Measurements from ENCODE around the gene ZNF526.

Gene ZNF526

GRCh38 chr19:42224940-42225717, 5.0 kb downstream of the ZNF526 start:
- DNase-seq = no peak

- DNase-seq = no peak
Measured at GRCh38 chr19:42225718-42226292, 5.7 kb downstream of the ZNF526 start.

DNA sequence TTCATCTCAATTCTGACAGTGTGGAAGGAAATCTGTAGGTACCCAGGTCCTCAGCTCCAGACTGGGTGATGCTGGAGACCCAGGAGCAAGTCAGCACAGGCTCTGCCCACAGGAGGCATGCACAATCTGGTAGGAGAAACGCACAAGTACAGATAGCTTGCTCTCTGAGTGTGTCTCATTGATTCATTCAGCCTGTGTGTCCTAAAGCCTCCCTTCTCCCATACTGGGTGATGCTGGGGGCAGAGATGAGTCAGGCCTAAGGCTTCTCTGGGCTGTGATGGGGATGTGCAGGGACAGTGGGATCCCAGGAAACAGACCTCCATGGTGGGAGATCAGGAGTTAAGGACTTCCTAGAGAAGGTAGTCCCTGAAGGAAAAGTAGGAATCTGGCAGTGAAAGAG, 6.8 kb downstream of the ZNF526 start:
- DNase-seq = no peak

DNA sequence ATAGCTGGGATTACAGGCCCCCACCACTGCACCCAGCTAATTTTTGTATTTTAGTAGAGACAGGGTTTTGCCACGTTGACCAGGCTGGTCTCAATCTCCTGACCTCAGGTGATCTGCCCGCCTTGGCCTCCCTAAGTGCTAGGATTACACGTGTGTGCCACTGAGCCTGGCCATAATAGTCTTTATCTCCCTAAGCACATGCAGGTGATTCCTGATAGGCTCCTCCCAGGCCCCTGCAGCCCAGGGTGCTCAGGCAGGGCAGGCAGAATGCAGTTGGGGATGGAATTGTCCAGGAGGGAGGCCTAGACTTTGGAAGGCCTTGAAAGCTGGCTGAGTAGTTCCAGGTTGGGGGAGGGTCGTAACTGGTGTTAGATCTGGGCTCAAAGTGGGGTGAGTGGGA, 8.5 kb downstream of the ZNF526 start:
- DNase-seq = no peak

DNA sequence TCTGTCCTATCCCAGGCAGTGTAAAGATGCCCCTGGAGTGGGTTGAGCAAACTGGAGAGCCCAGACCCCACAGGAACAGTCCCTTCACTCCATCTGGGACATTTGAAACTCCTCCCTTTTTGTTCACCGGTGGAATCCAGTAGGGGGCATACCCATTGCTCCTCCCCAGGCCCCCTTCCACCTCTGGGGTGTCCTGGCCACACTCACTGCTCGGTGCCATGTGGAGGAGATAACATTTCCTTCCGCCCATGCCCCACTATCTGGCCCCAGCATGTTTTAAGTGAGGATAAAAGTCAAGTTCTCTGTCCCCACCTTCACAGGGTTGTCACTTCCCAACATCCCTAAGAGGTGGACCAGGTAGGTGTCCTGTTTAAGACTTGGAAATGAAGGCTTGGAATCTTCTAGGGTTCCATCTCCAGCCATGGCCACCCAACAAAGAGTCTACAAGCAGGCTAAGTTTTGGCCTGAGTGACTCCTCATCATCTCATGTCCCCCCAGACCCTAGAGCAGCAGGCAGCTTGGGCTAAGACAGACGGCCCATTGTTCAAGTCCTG, 9.3 kb downstream of the ZNF526 start:
- DNase-seq = no peak

DNA sequence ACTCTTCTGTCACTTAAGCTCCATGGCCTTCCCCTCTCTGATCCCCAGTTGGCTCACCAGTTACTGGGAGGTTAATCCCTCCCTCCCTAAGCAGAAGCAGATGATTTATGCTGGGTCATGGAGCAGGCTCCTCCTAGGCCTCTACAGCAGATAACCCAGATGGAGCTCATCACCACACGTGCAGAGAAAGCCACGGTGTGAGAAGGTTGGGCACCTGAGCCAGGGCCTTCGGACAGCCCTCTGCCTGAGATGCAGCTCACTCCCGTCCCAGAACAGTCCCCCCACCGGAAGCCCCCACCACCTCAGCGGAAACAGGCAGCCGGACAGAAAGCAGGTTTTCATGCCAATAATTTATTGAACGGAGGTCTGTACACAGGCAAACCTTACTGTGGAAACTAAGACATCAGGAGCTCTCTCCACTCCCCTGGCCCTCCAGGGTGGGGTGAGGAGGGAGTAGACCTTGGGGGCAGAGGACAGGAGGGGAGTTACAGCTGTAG, 9.8 kb downstream of the ZNF526 start:
- no peak for DNase-seq

- DNase-seq = no peak
Measured at GRCh38 chr19:42230571-42230970, 10.5 kb downstream of the ZNF526 start.

- DNase-seq = no peak
Measured at GRCh38 chr19:42232435-42232834, 12.3 kb downstream of the ZNF526 start.

- no peak for DNase-seq
Measured at GRCh38 chr19:42233106-42233505, 13.0 kb downstream of the ZNF526 start.

- DNase-seq = no peak
Measured at GRCh38 chr19:42233678-42234292, 13.7 kb downstream of the ZNF526 start.

- no peak for DNase-seq
Measured at GRCh38 chr19:42234364-42234763, 14.3 kb downstream of the ZNF526 start.

DNA sequence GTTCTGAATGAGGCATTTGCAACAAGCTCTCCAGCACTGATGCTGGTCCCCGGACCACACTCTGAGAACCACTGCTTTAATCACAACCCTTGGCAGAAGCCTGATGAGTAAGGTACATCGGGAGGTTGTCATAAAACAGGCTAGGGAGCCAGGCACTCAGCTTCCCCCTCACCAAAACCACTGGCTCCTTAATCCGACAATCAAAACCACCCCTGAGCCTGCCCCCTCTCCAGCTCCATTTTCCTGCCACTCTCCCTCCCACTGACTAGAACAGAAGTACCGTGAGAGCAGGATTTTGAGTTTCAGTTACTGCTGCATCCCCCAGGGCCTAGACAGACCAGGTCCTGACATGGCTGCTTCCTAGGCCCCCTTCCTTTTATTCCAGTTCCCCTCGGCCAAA, 15.1 kb downstream of the ZNF526 start:
- no peak for DNase-seq

DNA sequence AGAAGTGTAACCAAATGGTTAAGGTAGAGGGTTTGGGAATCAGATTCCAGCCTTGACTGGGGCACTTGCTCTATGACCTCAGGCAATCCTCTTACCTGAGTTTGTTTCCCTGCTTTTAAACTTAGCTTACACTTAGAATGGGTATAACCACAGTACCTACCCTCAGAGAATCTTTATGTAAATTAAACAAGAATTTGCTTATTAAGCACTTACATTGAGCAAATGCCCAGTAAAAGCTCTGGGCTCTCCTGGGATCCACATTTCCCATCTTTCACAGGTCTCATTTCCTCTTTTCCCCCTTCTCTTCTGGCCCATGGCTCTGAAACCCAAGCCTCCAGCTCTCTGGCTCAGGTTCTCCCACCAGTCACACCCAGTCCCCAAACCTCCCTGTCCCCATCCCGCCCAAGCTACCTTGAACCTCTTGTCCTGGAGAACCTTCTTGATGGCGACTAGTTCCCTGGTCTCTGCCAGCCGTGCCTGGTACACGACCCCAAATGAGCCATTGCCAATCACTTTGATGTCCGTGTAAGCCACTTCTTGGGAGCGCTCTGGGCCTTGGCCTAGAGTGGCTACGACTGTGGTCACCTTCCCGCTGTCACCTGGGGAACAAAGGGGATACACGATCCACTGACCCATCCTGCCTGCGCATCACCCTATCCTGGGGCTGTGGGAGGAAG, 19.6 kb downstream of the ZNF526 start:
- DNase-seq = no peak

DNA sequence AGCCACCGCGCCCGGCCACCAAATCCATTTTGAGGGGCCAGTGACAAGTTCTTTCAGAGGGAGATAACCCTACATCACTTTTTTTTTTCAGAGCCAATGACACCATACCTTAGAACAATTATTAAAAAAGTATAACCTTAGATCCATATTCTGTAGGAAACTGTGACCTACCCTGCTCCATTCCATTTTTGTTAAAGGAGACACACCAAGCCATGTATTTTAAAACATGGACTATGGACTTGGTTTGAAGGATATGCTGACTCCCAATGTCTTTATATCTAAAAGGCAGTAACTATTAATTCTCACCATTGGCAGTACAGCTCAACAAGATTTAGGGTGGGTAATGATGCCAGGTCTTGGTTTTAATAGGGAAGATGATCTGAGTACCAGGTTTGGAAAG, 21.2 kb downstream of the ZNF526 start:
- DNase-seq = no peak

DNA sequence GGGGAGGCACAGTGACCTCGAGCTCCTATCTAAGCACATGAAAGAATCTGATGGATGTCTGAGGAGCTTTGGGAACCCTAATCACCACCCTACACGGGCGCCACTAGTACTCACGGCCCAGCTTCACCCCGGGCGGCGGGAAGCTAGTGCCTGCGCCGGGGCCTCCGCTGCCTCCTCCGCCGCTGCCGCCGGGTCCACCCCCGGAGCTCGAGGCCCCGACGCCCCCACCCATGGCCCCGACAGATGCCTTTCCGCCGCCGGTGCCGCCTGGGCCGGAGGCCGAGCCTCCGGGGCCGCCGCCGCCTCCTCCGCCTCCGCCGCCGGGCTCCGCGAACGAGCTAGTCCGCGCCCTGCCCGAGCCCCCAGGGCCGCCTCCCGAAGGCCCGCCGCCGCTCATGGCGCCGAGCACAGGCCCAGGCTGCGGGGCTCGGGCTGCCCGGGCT, 22.0 kb downstream of the ZNF526 start:
- no peak for DNase-seq

GRCh38 chr19:42242512-42243409, 22.6 kb downstream of the ZNF526 start, which contains the start of gene GSK3A:
GSK3A (minus strand) TSS chr19:42242602; CDS start chr19:42242465, 137 bp downstream.
- DNase-seq = peak; percentile 98

- peak; percentile 91 to 95 for DNase-seq
Measured at GRCh38 chr19:42244347-42245220, 24.5 kb downstream of the ZNF526 start.

DNA sequence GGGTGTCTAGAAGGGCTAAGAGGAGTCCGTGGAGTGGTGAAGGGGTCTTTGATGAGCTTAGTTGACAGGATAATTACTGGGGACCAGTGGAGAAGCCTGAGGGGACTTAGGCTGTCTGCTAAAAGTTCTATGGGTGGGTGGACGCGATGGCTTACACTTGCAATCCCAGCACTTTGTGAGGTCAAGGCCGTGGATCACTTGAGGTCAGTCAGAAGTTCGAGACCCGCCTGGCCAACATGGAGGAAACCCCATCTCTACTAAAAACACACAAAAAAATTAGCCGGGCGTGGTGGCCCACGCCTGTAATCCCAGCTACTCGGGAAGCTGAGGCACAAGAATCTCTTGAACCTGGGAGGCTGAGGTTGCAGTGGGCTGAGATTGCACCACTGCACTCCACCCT, 25.1 kb downstream of the ZNF526 start:
- no peak for DNase-seq

DNA sequence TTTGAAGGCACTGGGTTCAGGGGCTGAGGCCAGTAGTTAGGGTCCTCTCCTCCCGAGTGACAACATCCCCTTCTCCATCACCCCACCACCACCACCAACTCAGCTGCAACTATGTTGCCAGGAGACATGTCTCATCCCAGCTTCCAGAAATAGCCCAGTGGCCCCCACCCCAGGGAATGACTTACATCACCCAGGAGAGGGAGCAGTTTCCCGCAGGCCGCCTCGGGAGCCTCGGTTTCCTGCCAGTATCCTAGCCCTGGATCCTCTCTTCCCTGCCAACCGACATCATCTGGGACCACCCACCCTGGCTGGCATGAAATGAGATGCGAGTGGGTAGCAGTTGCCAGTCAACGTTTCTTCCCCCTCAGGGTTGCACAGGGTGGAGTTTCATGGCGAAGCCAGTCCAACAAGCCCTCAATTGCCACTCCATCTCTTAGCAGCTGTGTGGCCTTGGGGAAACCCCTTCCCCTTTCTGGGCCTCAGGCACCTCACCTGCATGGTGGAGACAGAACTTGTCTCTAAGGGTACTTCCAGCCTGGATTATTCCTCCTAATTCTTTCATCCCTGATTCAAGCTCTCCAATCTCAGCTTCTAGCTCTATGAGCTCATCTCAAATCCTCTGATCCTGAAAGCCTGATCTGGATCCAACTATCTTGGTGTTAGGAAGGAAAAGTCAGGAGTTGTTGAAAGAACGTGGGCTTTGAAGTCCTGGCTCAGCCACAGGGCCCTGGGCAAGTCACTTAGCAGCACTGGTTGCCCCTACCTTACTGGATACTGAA, 26.2 kb downstream of the ZNF526 start:
- DNase-seq = peak in 1 of 2 donors; percentile 43

All from CD4-positive, alpha-beta T cell treated with Interferon alpha-2 for 1 hour (primary cell).